GM15510 (cell line): ENCODE results near the gene TTC39C.

Experiments
- POLR2A ChIP-seq: IDR thresholded peaks from 3 replicates; pipeline ENCODE4 v1.6.1; 2011; ENCODE audit warnings: borderline replicate concordance; ENCODE audit not compliant: insufficient read length; ENCODE audit errors: extremely low read depth

Gene TTC39C

GRCh38 chr18:23982155-23983079 lies 32.1 kb upstream of the TTC39C start:
- no peak for TF ChIP-seq POLR2A

- TF ChIP-seq POLR2A: no peak
Observed at GRCh38 chr18:23983112-23983511, 31.4 kb upstream of the TTC39C start.

GRCh38 chr18:23986600-23987359 lies 27.8 kb upstream of the TTC39C start:
- no peak for TF ChIP-seq POLR2A

- TF ChIP-seq POLR2A: no peak
Observed at GRCh38 chr18:23990474-23991410, 23.8 kb upstream of the TTC39C start.

DNA sequence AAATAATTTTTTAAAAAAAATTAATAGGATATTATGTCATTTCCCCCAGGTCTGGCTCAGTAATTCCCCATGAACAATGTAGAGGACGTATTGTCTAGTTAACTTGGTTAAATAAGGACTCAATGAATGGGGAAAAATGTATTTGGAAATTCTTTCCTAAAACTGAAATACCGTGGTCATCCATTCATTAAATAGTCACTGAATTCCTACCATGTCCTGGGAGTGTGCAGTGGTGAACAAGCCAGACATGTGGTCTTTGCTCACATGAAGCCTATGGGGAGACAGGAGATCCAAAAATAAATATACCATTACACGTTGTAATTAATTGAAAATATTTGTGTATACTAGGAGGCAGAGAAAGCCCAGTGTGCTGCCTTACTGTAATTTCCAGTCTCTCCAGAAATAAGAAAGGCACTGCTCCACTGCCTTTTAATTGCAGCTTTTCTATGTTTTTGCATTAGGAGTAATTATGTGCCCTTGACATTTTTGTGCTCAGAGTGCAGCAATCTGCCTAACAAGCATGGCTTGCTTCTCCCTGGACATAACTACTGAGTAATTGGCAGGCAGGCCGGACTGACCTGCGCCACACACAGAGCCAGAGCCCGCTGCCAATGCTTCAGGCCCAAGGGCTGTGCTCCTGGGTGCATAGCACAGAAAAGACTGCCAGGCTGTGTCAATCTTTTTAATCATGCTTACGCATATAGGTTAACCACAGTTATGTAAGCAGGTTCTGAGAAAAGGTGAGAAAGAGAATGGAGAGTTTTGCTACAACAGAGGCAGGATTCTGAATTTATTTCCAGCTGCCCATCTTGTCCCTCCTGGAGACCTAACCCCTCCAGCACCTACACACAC lies 22.2 kb upstream of the TTC39C start:
- no peak for TF ChIP-seq POLR2A

GRCh38 chr18:23992941-23993280 lies 21.6 kb upstream of the TTC39C start:
- TF ChIP-seq POLR2A: no peak

DNA sequence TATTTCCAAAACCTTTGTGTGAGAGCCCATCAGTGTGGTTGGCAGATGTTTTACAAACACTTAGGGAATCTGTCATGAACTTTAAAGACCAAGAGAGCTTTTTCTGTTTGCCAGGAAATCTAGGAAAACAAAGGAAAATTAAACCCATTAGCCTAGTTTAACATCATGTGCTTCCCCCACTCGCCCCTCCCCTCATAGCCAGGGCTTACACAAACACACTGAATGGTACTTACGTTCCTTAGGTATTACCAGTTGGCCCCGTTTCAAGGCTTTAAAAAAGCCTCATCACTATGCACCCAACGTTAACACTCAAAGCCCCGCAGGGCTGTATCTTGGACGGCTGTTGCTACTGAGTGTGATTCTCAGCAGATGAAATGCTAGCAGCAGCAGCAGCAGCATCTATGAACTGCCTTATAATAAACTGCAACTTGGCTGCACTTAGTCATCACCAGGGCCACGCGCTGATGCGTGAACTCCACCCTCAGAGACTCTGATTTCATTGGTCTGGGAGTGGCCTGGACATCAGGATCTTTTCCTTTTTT lies 20.1 kb upstream of the TTC39C start:
- peak; percentile 27 for TF ChIP-seq POLR2A

- no peak for TF ChIP-seq POLR2A
Observed at GRCh38 chr18:23995180-23995579, 19.4 kb upstream of the TTC39C start.

GRCh38 chr18:23998018-23998417 lies 16.5 kb upstream of the TTC39C start:
- no peak for TF ChIP-seq POLR2A

- TF ChIP-seq POLR2A: no peak
Observed at GRCh38 chr18:23998820-23999219, 15.7 kb upstream of the TTC39C start.

- TF ChIP-seq POLR2A: no peak
Observed at GRCh38 chr18:24000613-24001490, 13.7 kb upstream of the TTC39C start.

- no peak for TF ChIP-seq POLR2A
Observed at GRCh38 chr18:24002479-24002878, 12.1 kb upstream of the TTC39C start.

DNA sequence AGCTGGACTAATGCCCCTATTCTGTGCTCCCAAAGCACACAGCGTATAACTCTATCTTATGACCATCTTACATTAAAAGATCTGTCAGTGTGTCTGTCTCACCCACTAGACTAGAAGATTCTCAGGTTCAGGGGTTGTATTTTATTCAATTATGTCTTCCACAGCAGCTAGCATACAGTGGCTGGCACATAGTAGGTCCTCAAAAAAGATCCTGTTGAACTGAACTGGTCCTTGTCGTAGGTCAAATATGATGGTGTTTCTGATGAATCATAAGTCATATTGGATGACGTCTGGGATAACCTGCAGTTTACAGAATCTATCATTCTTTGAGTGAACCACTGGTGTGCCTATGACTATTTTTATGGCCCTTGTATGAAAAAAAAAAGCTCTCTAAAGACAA lies 11.3 kb upstream of the TTC39C start:
- TF ChIP-seq POLR2A: no peak
